Measurements from ENCODE around the gene L3MBTL4.
A peak's percentile ranks its signal among the peaks of the same experiment; 100 is the strongest.
"Not testable (repeated sequence)": the region's sequence is repeated elsewhere in the genome, so short reads cannot be mapped to it uniquely, and the experiment has no call there.

Gene L3MBTL4

DNA sequence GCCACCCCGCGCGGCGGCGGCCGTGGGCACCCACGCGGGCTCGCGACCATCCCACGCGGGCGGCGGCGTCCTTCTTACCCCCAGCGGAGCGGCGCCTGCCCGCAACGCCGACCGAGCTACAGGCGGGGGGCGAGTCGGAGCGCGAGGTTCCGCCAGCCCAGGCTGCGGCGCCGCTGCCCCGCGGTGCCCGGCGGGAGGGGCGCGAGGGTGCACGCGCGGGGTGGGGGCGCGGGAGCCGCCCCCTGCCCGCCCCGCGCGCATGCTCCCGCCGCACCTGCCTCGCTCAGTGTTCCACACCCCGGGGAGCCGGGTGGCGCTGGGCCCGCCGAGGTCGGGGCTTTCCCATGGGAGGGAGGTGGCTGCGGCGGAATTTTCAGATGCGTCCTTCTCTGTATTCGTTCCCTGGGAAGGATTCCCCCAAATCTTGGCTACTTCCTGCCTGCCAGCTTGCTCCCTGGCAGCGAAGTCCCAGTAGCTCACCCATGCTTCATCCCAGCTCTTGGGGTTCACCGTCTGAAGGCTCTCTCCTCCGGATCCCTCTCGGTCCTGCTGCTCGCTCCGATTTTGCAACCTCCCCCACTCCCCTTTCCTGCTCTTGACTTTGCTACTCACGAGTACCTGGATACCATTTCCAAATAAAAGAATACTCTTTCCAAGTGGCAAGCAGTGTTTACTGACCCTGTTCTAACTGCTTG, at the start of gene L3MBTL4:
TSS of gene L3MBTL4 (minus strand) at position 189 of the 695 bp plus-strand sequence. CDS start 103,286 bp downstream, outside the sequence.
- DNase-seq = peak; percentile 7

- DNase-seq = no peak
These were observed 37.5 kb upstream of the L3MBTL4 start for GRCh38 chr18:6452194-6452593.

GRCh38 chr18:6449213-6449612, 34.5 kb upstream of the L3MBTL4 start:
- DNase-seq = no peak

- no peak for DNase-seq
These were observed 29.9 kb upstream of the L3MBTL4 start for GRCh38 chr18:6444466-6445228.

DNA sequence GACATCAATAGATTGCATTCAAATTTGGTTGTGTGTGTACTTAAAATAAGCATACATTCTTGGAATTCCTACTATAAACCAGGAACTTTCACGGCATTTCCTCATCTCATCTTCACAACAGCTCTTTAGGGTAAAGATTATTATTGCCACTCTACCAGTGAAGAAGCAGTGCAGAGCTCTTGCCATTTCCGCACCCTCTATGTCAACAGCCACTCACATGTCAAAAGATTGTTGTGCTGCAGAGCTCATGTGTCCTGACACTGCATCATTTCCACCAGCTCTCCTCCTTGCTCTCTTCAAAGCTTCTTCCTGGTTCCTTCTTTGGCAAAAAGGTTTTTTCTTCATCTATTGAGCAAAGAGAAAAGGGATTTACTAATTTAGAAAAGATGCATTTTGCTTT, 26.5 kb upstream of the L3MBTL4 start:
- no peak for DNase-seq

GRCh38 chr18:6437937-6438818, 23.5 kb upstream of the L3MBTL4 start:
- DNase-seq = no peak

DNA sequence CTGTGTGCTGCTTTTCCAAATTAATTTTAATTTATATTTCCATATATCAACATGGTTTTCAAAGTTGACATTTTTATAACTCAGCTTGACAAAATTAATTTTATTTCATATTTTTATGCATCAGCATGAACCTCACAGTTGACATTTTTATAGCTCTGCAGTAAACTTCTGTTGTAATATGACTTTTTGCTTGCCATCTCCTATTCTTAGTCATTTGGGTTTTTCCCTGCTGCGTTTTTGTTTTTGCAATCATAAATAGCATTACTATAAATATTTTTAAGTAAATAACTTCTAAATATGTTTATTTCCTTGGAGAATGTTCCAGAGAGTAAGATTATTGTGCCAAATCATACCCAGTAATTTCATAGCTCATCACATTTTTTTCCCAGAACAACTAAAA, 21.0 kb upstream of the L3MBTL4 start:
- DNase-seq = no peak

- no peak for DNase-seq
These were observed 20.4 kb upstream of the L3MBTL4 start for GRCh38 chr18:6434987-6435709.

DNA sequence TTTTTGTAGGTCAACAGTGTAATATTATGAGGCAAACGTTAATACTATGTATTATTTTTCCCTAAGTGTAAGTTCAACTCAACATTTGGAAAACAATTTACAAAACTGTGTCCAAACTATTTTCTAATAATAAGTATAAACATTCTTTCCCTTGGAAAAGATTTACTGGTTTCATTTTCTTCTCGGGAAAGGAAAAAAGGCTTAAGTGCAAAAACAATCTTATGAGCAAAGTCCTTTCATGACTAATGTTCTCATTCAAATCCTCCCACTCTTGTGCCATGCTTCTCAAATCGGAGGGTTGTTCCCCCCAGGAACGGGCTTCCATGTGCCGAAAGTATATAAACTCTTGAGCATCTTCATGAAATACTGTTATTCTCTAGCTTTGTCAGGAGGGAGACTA, 19.8 kb upstream of the L3MBTL4 start:
- DNase-seq = no peak

- DNase-seq = no peak
These were observed 17.1 kb upstream of the L3MBTL4 start for GRCh38 chr18:6431659-6432318.

DNA sequence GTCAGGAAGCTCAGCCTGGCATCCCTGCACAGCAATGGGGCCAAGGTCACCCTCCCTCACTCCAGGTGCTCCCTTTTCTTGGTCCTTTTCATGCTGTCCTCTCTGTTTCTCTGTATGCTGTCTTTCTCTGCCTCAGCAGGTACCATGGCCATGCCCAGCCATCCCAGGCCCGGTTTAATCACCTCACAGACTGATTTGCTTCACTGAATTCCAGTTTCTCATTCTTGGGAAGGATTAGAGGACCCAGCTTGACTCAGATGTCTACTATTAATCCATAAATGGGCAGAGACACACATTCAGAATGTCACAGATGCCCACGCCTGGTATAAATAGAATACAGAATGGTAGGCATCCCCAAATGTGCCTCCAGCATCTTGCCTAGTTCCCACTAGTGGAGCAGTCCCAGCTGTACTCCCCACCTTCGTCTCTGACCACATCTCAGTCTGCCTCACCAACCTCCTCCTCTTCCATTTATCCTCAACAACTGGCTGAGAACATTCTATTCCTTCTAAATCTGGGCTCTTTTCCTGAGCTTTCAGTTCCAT, 14.2 kb upstream of the L3MBTL4 start:
- DNase-seq = no peak

DNA sequence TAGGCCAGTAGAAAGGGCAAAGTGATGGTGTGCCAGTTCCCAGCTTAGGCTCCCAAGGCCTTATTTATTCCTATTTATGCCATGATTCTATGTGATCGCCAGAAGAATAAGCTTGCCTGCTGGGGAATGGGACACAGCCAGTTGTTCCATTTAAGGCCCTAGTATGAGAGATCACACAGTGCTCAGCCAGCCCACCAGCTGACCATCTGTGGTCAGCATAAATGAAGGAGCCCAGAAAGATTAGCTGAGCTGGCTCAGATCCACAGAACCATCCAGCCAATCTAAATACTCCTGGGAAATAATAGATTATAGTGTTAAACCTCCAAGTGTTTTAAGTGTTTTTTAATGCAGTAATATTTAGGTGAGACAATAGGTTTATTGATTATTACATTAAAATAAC, 12.6 kb upstream of the L3MBTL4 start:
- no peak for DNase-seq

DNA sequence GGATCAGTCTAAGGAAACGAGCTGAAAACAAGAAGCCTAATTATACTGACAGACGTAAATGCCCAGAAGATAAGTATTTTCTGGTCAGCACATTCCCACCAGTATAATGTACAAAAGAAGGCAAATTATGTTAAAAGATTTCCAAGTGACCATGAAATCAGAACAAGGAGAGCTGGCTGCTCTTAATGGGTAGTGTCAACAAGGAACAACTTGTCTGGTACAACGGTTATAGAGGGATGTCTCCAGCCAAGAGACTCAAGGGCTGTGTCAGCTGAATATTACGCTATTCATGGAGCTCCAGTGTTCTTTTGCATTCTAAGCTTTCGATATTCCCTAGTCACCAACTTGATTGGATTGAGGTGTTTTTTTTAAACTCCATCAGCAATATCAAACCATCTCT, 8.6 kb upstream of the L3MBTL4 start:
- DNase-seq = no peak

DNA sequence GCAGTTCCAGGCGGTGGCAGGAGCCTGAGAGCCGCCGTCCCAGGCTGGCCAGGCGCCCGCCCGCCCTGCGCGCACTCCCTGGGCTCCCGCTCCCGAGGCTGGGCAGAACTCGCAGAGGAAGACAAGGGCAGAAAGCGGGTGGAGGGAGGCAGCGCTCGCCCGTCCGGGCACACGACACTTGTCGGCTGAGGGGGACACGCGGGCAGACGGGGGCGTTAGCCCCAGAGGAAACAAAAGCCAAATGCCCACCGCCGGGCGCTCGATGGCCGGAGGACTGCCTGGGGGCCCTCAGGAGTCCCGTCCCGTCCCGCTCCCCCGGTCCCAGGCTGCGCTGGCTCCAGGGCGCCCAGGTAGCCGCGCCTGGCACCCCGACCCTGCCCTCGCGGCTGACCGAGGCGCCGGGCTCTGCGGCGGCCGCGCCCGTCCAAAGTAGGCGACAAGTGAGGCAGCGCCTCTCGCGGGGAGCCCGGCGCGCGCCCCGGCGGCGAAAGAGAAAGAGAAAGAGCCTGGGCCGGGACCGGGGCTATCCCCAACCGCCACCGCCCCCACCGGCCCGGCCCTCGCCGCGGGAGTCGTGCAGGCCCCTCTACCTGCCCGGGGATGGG, 491 bp downstream of the L3MBTL4 start:
- DNase-seq = peak; percentile 55

GRCh38 chr18:6413579-6414117, 1.1 kb downstream of the L3MBTL4 start:
- DNase-seq = no peak

DNA sequence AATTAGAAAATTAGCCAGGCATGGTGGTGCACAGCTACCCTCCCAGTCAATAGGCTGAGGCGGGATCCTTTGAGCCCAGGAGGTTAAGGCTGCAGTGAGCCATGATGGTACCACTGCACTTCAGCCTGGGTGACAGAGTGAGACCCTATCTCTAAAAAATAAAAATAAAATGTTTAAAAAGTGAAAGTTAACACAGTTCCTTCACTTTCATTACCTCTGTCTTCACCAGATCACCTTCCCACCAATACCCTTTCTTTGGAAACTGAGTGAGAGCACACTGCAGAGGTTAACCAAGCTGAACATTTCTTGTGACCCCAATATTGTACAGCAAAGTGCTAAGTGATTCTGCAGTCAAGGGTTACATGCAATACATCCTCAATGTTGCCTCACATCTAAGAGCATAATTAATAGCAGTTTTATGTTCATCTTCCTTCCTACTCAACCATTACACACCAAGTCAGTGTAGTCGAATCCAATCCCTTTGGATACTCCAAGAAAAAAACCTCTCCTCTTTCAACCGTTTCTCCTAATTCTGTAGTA, 1.7 kb downstream of the L3MBTL4 start:
- no peak for DNase-seq

DNA sequence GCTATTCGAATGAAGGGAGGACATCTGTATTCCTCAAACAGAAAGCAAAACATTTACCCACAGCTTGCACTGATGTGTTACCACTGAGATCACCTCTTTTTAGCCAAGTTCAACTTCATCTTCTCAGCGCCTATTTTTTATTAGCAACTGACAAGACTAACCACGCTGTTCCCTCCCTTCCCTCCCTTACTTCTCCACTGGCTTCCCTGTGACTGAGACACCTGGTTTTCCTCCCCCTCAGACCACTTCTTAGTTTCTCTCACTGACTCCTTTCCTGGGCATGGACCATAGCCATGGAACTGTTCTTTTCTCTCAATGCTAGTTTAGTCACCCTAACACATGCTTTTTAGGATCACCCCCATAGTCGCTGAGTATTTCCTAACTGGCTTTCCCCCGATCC, 3.3 kb downstream of the L3MBTL4 start:
- no peak for DNase-seq

- no peak for DNase-seq
These were observed 4.8 kb downstream of the L3MBTL4 start for GRCh38 chr18:6409933-6410332.

DNA sequence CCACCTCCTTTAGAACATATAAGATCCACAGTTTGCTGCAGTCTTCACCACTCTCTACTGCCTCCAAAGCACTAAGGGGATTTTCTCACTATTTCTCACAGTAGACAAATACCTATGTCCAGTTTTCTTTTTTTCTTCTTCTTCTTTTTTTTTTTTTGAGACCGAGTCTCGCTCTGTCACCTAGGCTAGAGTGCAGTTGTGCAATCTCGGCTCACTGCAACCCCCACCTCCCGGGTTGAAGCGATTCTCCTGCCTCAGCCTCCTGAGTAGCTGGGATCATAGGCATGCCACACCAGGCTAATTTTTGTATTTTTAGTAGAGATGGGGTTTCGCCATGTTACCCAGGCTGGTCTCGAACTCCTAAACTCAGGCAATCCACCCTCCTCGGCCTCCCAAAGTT, 6.2 kb downstream of the L3MBTL4 start:
- not testable (repeated sequence) for DNase-seq

DNA sequence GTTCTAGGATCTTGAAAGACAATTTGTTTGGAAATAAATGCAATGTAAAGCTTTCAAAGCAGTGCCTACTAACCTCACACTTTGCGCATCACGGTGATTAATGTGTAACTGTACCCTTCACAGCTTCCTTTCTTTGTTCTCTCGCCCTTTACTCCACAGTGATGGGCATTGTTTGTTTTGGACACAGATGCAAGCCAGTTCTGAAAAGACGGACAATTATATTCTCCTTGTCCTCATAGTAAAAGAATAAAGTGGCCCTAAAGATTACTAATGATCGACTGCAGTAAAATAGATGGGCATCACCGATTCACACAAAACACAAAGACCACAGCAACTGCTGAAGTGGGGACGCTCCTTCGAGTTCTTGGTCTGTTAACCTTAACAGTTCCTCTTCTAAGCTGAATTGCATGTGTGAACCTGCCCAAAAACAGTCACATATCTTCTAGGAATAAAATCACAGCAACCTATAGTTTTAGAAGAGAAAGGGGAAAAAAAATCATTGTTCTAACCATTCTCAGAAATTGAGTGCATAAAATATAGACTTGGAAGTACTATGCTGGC, 7.7 kb downstream of the L3MBTL4 start:
- no peak for DNase-seq

All from activated CD4-positive, alpha-beta T cell treated with anti-CD3 and anti-CD28 coated beads for 48 hours (primary cell).